Stomach smooth muscle (tissue), 2 donors: Measurements from ENCODE around the gene SYTL2.
A peak's percentile ranks its signal among the peaks of the same experiment; 100 is the strongest.

Experiments
- H3K27ac ChIP-seq: one replicate; pipeline ENCODE4 v1.7.0; 2013; ENCODE audit warnings: mild to moderate bottlenecking, low read length, inconsistent platforms
- H3K27me3 ChIP-seq, 2 donors: one replicate each; pipeline ENCODE4 v1.7.0; 2013; ENCODE audit warnings: low read length in 2 of 2; ENCODE audit not compliant: insufficient read depth in 2 of 2, control insufficient read depth in 1 of 2
- H3K36me3 ChIP-seq, 2 donors: one replicate each; pipeline ENCODE4 v1.7.0; 2013; ENCODE audit warnings: low read length in 2 of 2; ENCODE audit not compliant: control insufficient read depth in 2 of 2, insufficient read depth in 2 of 2
- H3K4me1 ChIP-seq: one replicate; pipeline ENCODE4 v1.7.0; 2013; ENCODE audit warnings: low read length; ENCODE audit not compliant: control insufficient read depth, insufficient read depth
- H3K4me3 ChIP-seq, 2 donors: one replicate each; pipeline ENCODE4 v1.7.0; 2013; ENCODE audit warnings: low read length in 2 of 2
- H3K9ac ChIP-seq, 2 donors: one replicate each; pipeline ENCODE4 v1.7.0; 2013; ENCODE audit warnings: low read length in 2 of 2, mild to moderate bottlenecking in 1 of 2
- H3K9me3 ChIP-seq, 2 donors: one replicate each; pipeline ENCODE4 v1.7.0; 2013; ENCODE audit warnings: low read length in 2 of 2; ENCODE audit not compliant: control insufficient read depth in 2 of 2
- donor health status: healthy.
- donor health status: Pancreatic carcinoma.

SYTL2 gene

GRCh38 chr11:85810521-85810870 is 445 bp downstream of the SYTL2 start:
- peak overlapping the region; percentile 69 to 72 for H3K9ac ChIP-seq
- H3K27ac ChIP-seq, result no peak overlapping the region
- no peaks in the 10 kb centered on the region for H3K9me3 ChIP-seq

DNA sequence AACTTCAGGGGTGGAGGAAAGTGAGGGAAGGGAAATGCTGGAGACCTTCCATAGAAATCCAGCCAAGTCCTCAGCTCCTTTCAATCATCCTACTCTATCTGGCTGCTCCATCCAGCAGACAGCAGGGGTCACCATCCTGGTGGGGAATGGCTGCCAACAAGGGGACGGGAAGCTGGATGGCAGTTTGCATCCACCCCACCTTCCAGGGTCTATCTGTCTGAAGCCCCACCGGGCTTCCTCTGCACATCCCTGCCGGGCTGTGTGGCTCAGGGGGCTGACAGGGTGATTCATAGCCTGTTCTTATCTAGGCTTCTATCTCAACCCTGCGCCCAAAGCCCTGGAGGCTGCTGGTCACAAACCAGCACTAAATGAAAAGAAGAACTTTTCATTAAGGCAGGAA is 1.1 kb downstream of the SYTL2 start:
- peak overlapping the region in 1 of 2 donors; percentile 79 for H3K4me3 ChIP-seq
- H3K27ac ChIP-seq, result no peak overlapping the region
- H3K9ac ChIP-seq, result no peak overlapping the region

More at GRCh38 chr11:85810521-85810870, 445 bp downstream of the SYTL2 start:
- Histone ChIP-seq H3K4me3 (peak overlapping the region; percentile 79 to 93), H3K36me3 (no peaks in the 10 kb centered on the region), H3K4me1 (peaks cover 12% of the 10 kb centered on the region), H3K27me3 (no peaks in the 10 kb centered on the region)

DNA sequence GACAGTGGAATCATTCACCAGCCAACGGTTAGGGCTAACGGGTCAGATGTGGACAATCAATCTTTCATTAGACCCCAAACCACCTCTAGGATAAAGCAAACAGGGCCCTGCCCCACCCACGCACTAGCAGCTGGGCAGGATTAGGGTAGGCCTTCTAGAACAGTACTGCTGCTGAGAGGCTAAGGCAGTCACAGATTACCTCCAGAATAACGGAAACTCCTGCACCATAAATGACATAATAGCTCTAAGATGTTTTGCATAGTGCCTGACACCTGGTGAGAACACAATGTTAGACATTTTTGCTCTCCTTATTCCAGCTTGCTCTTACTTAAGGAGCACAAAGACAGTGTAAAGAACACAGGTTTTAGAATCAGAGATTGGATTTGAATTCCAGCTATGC is 1.8 kb downstream of the SYTL2 start:
- Histone ChIP-seq H3K27ac (no peak overlapping the region), H3K27me3 (no peaks in the 10 kb centered on the region), H3K4me1 (peaks cover 12% of the 10 kb centered on the region), H3K4me3 (peak overlapping the region in 1 of 2 donors; percentile 15), H3K9ac (no peak overlapping the region), H3K9me3 (no peaks in the 10 kb centered on the region), H3K36me3 (no peaks in the 10 kb centered on the region)

More for the DNA sequence above, 1.1 kb downstream of the SYTL2 start:
- H3K4me1 ChIP-seq, result peaks cover 12% of the 10 kb centered on the region
- H3K9me3 ChIP-seq, result no peaks in the 10 kb centered on the region
- no peaks in the 10 kb centered on the region for H3K27me3 ChIP-seq
- H3K36me3 ChIP-seq, result no peaks in the 10 kb centered on the region

GRCh38 chr11:85806876-85807275 is 4.1 kb downstream of the SYTL2 start:
- Histone ChIP-seq H3K27me3 (no peaks in the 10 kb centered on the region), H3K27ac (no peak overlapping the region), H3K4me3 (no peak overlapping the region), H3K9me3 (no peaks in the 10 kb centered on the region), H3K36me3 (no peaks in the 10 kb centered on the region), H3K4me1 (peaks cover 12% of the 10 kb centered on the region), H3K9ac (no peak overlapping the region)

DNA sequence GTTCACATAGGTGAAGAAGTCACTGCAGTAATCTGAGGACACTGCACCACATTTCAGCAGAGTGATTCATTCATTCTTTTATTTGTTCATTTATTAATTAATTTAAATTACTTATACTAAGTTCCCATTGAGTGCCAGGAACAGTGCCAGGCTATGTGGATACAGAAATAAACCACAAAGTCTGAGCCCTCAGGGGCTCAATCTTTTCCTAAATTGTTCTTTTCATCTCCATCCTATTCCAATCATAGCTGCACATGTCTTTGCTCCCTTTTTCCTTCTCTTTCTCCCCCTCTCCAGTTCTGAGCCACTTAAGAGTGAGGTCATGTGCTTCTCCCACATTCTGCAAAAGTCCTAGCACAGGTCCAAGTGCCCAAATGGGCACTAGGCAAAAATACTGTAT is 4.9 kb downstream of the SYTL2 start:
- Histone ChIP-seq H3K27me3 (no peaks in the 10 kb centered on the region), H3K4me1 (peaks cover 6% of the 10 kb centered on the region), H3K4me3 (no peak overlapping the region), H3K9ac (no peak overlapping the region), H3K27ac (no peak overlapping the region), H3K36me3 (no peaks in the 10 kb centered on the region), H3K9me3 (no peaks in the 10 kb centered on the region)

DNA sequence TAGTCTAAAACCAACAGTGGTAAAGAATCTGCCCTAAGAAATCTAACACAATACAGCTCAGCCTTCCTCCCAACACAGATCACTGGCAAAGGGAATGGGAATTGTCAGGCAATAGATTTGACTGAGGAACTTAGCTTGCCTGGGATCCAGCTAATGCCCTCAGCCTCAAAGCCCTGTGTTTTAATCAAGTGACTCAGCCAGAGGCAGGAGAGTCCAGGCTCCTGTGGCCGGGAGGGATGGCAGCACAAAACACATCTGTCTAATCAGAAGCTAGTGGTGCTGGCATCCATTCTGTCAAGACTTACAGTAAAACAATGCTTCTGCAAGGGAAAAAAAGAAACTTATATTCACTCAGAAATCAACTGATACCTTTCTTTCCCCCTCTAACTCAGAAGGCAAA is 5.6 kb downstream of the SYTL2 start:
- Histone ChIP-seq H3K36me3 (no peaks in the 10 kb centered on the region), H3K9ac (no peak overlapping the region), H3K27me3 (peaks cover 0 to 2% of the 10 kb centered on the region in 2 donors), H3K27ac (no peak overlapping the region), H3K4me3 (no peak overlapping the region), H3K4me1 (peaks cover under 1% of the 10 kb centered on the region), H3K9me3 (no peaks in the 10 kb centered on the region)

GRCh38 chr11:85803920-85804319 is 7.0 kb downstream of the SYTL2 start:
- H3K27ac ChIP-seq, result no peak overlapping the region
- H3K4me3 ChIP-seq, result no peak overlapping the region
- H3K27me3 ChIP-seq, result peaks cover 0 to 2% of the 10 kb centered on the region in 2 donors
- no peaks in the 10 kb centered on the region for H3K4me1 ChIP-seq
- H3K36me3 ChIP-seq, result no peaks in the 10 kb centered on the region
- H3K9me3 ChIP-seq, result no peaks in the 10 kb centered on the region
- no peak overlapping the region for H3K9ac ChIP-seq

DNA sequence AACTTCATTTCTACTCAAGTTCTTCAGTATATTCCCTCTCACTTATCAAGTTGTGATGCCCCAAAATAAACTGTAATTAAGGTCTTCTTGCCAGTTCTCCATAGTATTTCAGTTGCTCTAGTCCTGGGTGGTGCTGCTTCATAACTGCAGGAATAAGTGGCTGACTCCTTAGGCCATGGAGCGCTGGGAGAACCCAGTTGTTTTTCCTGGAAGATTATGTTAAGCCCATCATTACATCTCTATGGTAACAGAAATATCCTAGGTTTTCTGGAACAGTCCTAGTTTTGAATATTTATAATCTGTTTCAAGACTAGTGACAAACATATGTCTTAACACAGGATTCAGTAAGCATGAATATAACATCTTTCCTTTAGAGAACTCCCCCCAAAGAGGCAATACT is 7.6 kb downstream of the SYTL2 start:
- peaks cover 0 to 2% of the 10 kb centered on the region in 2 donors for H3K27me3 ChIP-seq
- no peak overlapping the region for H3K4me3 ChIP-seq
- H3K9me3 ChIP-seq, result no peaks in the 10 kb centered on the region
- no peak overlapping the region for H3K27ac ChIP-seq
- no peaks in the 10 kb centered on the region for H3K36me3 ChIP-seq
- no peaks in the 10 kb centered on the region for H3K4me1 ChIP-seq
- no peak overlapping the region for H3K9ac ChIP-seq

DNA sequence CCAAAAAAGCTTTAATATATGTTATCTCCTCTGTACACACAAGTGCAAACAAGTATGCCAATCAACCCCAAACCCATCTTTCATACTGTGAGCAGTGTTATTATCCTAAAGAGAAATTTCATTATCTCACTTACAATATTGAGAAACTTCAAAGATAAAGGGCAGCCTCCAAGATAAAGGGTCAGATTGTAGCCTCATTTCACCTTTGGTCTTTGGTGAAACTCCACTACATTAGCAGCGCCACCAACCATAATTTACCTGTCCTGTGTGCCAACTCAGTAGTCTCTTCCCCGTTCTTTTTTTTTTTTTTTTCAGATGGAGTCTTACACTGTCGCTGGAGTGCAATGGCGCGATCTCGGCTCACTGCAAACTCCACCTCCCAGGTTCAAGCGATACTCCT is 9.4 kb downstream of the SYTL2 start:
- no peaks in the 10 kb centered on the region for H3K9me3 ChIP-seq
- H3K36me3 ChIP-seq, result no peaks in the 10 kb centered on the region
- H3K9ac ChIP-seq, result no peak overlapping the region
- H3K27ac ChIP-seq, result no peak overlapping the region
- peaks cover 0 to 2% of the 10 kb centered on the region in 2 donors for H3K27me3 ChIP-seq
- H3K4me3 ChIP-seq, result no peak overlapping the region
- no peaks in the 10 kb centered on the region for H3K4me1 ChIP-seq

DNA sequence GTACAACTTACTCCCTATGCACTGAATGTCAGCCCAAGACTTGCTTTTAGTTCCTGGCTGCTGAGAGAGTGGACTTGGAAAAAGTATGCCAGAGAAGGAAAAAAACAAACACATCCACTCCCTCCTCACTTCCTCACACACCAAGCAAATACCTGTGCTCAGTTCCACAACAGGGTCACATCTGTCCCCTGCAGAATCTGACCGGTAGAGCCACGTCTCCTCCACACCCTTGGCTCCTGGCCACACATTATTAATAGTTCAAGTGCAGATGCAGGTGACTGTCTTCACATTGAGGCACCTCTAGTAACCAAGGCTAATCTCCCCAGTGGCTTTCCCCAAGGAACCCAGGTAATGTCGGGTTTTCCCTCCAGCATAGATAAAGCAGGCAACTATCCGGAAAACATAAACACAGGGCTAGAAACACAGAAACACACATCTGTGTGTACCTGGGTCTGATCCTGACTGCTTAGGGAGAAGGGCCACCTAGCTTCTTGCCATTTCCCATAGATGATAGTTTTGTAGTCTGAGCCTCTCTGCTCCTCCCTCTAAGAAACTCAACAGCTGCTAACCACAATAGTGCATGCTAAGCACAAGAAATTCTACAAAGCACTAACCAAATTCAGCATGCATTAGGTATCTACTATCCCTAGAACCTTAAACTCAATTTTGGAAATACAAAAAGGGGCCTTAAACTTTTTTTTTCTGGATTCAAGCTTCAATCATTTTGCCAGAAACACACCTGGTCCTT is 10.2 kb downstream of the SYTL2 start:
- no peak overlapping the region for H3K4me3 ChIP-seq
- H3K9ac ChIP-seq, result no peak overlapping the region
- no peaks in the 10 kb centered on the region for H3K4me1 ChIP-seq
- H3K27ac ChIP-seq, result no peak overlapping the region
- peaks cover 0 to 2% of the 10 kb centered on the region in 2 donors for H3K27me3 ChIP-seq
- no peaks in the 10 kb centered on the region for H3K9me3 ChIP-seq
- H3K36me3 ChIP-seq, result no peaks in the 10 kb centered on the region

DNA sequence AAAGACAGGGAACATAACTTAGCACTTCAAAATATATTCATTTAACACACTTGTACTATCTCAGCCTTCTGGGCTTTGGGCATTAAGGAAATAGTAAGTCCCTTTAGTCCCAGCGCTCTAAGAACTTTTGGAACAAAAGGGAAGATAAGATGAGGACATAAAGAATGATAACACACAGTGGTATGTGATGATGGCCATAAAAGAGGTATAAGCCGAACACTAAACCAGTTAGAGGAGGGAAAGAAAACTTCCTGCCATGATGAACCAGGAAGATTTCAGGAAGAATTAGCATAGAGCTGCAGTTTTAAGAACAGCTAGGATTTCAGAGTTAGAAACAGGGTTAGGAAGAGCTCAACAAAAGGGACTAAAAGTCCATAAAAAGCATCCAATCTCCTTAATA is 11.8 kb downstream of the SYTL2 start:
- Histone ChIP-seq H3K9ac (no peak overlapping the region), H3K27me3 (peaks cover 0 to 2% of the 10 kb centered on the region in 2 donors), H3K27ac (no peak overlapping the region), H3K36me3 (no peaks in the 10 kb centered on the region), H3K4me3 (no peak overlapping the region), H3K4me1 (no peaks in the 10 kb centered on the region), H3K9me3 (no peaks in the 10 kb centered on the region)
